Subcutaneous adipose tissue (tissue), 4 donors: ENCODE results near the gene SCAF11. TPM values are rescaled to one million over a fixed set of nuclear protein-coding genes. Genes with fewer than 3 reads are reported as not detected.

Experiments used
- CTCF ChIP-seq: fragments of 450-650 bp; IDR thresholded peaks from one replicate; pipeline ENCODE4 v1.5.1; 2016; ENCODE audit warnings: low read depth, mild to moderate bottlenecking, control low read depth, antibody characterized with exemption, moderate library complexity
- total RNA-seq, 4 donors: library from RNA; depleted of rRNA; stranded (reverse); fragments of >200 nt; gene quantifications; one replicate each; pipeline ENCODE4 v1.1.0, GENCODE V29; 2016

SCAF11 gene
- total RNA-seq, 4 donors from 2014 or later, result 143 to 270 (median 191) TPM

GRCh38 chr12:46004715-46005114, 14.3 kb upstream of the SCAF11 start:
- TF ChIP-seq CTCF, result no peak

- TF ChIP-seq CTCF, result no peak
These were observed 4.4 kb upstream of the SCAF11 start for GRCh38 chr12:45994736-45995135.

GRCh38 chr12:45991284-45992249, 1.2 kb upstream of the SCAF11 start:
- no peak for TF ChIP-seq CTCF

- TF ChIP-seq CTCF, result no peak
These were observed 480 bp downstream of the SCAF11 start for GRCh38 chr12:45989721-45990467.

GRCh38 chr12:45989287-45989686, 1.1 kb downstream of the SCAF11 start:
- no peak for TF ChIP-seq CTCF

GRCh38 chr12:45988264-45988663, 2.1 kb downstream of the SCAF11 start:
- TF ChIP-seq CTCF, result no peak

GRCh38 chr12:45987340-45987727, 3.0 kb downstream of the SCAF11 start:
- no peak for TF ChIP-seq CTCF
